Measurements from ENCODE around the gene SMAD2.

Gene SMAD2

GRCh38 chr18:47930931-47931717 lies 665 bp upstream of the SMAD2 start:
- peak; percentile 66 for DNase-seq

DNA sequence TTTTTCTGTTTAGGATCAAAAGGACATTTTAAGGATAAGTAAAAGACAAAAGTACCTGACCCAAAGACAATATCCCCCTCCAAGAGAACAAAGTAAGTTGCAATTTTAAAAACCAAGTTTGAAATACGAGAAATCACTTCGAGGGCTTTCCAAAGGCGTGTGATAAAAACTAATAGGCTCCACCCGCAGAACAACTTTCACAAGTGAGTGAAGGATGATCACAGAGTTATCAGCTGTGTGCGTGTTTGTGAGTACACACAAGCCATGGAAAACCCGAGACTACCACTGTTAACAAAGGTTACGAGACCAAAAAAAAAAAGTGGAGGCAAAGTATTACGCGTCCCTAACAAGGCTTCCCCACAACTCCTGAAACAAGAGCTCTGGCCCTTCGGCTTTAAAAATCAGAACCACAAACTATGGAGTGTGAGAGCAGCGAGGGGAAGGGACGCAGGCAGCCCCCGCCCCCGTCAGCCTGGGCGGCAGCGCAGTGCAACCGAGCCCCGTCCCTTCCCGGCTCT lies 719 bp downstream of the SMAD2 start:
- DNase-seq: no peak

- no peak for DNase-seq
Measured at GRCh38 chr18:47928466-47928865, 2.0 kb downstream of the SMAD2 start.

DNA sequence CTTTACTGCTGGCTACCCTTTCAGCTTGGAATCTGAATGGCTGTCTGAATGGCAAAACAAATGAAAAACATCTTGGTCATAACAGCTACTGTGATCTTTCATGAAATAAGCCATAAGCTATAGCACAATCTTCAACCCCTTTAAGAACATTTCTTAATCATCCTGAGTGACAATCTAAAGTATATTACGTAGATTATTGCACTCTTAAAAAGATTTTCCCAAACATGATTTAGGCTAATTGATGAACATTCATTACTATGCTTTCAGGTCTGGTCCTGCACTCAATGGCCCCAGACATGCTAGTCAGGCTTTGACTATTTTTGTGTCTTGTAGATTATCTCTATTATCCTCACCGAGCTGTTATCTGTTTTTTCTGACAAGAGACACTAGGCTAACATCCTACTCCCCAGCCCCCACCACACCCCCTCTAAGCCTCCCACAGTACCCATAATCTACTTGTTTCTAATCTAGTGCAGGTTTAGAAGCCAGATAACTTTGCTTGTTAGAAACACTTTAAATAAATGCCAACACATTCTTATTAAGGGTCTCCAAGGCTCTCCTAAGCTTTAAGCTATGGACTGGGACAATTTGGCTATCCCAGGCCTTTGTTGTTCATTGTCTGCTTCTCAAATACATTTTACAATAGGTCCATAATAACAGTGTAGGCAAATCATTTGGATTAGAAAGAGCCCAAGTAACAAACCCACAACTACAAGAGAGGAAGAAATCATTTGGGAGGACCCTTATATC lies 4.2 kb downstream of the SMAD2 start:
- no peak for DNase-seq

GRCh38 chr18:47919916-47920315 lies 10.5 kb downstream of the SMAD2 start:
- no peak for DNase-seq

GRCh38 chr18:47917923-47918610 lies 12.4 kb downstream of the SMAD2 start:
- DNase-seq: no peak

DNA sequence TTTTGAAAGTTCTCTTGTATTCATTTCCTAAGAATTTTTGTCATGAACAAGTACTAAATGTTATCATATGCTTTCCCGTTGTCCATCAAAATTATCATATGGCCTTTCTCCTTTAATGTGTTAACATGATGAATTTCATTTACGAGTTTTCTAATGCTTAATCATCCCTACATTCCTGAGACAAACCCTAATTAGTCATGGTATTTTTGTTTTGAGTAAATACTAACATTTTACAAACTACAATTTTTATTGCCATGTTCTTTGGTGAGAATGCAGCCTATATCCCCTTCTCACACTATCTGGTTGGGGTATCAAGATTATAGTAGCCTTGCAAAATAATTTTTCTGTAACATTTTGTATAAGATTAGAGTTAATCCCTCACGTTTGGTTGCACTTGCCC lies 14.5 kb downstream of the SMAD2 start:
- no peak for DNase-seq

DNA sequence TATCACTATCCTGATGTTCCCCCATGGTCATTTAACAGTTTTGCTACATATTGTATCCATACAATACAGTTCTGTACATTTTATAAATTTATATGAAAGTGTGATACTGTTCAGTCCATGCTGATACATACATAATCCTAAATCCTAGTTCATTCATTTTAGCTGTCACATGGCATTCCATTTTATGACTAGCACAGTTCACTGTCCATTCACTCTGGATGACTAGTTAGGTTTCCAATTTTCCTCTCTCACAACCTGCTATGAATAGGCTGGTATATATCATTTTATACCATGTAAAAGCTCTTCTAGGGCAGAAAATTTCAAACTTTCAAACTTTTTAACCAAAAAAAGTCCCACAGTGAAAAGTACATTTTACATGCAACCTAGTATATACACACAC lies 15.2 kb downstream of the SMAD2 start:
- no peak for DNase-seq

GRCh38 chr18:47912794-47913585 lies 17.5 kb downstream of the SMAD2 start:
- no peak for DNase-seq

- no peak for DNase-seq
Measured at GRCh38 chr18:47912343-47912742, 18.1 kb downstream of the SMAD2 start.

- DNase-seq: no peak
Measured at GRCh38 chr18:47911877-47912276, 18.6 kb downstream of the SMAD2 start.

GRCh38 chr18:47909484-47909883 lies 21.0 kb downstream of the SMAD2 start:
- DNase-seq: peak; percentile 5

DNA sequence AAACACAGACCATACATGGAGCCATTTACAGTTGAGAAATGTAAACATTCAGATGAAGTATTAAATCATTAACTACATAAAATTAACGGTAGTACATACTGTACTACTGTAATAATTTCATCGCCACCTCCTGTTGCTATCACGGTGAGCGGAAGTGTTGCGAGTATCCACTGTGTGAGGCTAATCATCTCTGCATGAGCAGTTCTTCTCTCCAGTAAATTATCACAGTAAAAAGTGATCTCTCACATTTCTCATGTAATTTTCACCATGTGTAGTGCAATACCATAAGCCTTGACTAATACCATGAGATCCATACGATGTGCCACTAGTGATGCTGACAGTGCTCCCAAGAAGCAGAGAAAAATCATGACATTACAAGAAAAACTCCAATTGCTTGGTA lies 21.9 kb downstream of the SMAD2 start:
- no peak for DNase-seq

DNA sequence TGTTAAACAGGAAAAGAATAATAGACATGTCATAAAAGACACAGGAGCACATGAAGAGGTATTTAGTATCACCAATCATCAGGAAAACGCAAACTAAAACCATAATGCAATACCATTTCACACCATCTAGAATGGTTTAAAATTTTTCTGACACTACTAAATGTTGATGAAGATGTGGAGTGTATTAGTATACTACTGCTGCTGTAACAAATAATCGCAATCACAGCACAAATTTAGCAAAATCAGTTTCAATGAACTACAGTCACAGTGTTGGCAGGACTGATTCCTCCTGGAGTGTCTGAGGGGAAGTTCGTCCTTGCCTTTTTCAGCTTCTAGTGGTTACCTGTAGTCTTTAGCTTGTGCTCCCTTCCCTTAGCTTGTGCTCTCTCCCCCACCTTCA lies 24.1 kb downstream of the SMAD2 start:
- no peak for DNase-seq

DNA sequence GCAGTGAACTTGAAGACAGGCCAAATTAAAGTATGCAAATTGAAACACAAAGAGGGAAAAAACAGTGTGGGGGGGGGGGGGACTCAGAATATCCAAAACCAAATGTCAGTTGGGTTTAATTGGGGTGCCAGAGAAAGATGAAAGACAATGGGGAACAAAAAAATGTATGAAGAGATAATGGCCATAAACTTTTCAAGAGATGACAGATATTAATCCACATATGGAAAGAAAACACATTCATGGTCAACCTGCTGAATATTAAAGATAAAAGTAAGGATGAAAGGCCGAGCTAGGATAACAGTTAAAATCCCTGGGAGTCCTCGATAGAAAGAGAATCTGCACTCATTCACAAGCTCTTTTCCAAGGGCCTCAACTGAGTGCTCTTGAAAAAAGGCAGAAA lies 26.6 kb downstream of the SMAD2 start:
- DNase-seq: no peak

GRCh38 chr18:47901624-47902362 lies 28.7 kb downstream of the SMAD2 start:
- no peak for DNase-seq

GRCh38 chr18:47899107-47899840 lies 31.2 kb downstream of the SMAD2 start:
- DNase-seq: no peak

GRCh38 chr18:47898696-47899095 lies 31.8 kb downstream of the SMAD2 start:
- DNase-seq: no peak

- DNase-seq: no peak
Measured at GRCh38 chr18:47898055-47898454, 32.4 kb downstream of the SMAD2 start.

DNA sequence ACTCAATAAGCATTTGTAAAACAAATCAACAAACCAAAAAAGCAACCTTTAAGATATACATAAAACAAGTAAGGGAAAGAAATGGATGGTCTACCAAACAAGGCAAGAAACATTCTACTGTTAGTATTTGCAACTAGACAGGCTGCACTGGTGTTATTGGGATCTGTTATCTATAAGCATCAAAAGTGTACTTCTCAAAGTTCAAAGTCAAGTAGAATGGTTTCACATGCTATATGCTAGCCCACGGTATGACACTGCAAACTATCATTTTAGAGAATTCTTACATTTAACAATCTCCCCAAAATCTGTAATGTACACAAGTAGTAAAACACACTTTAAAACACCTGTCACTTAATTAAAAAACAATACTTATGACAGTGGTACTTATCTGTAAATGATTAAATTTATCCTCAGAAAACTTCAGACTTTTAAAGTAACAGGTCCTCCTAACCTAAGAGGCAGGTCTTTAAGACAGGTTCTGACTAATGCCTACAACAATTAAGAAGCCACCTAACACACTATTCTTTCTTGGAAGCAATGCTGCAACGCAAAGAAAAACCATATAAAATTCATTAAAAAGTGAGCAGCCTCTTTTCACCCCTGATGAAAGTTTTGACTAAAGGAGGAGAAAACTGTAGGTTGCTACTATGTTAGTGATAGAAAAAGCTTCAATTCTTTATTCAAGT lies 34.8 kb downstream of the SMAD2 start:
- no peak for DNase-seq

All from SHP77 treated with DMSO at 0.1 percent for 48 hours (cell line).